Suprapubic skin (tissue), 4 donors: Measurements from ENCODE around the gene HOXA6. TPM values are rescaled to one million over a fixed set of nuclear protein-coding genes. Genes with fewer than 3 reads are reported as not detected.

Source experiments
- DNase-seq, 2 donors: peaks; one replicate each; pipeline ENCODE4 v3.0.0-alpha.2; 2019; ENCODE audit warnings: low spot score in 2 of 2
- H3K27ac ChIP-seq: fragments of 200-600 bp; sonication (generic); one replicate; pipeline ENCODE4 v1.5.1; 2019
- H3K27me3 ChIP-seq: fragments of 200-600 bp; sonication (generic); one replicate; pipeline ENCODE4 v1.5.1; 2019
- H3K36me3 ChIP-seq: fragments of 200-600 bp; sonication (generic); one replicate; pipeline ENCODE4 v1.5.1; 2019
- H3K4me1 ChIP-seq: fragments of 200-600 bp; sonication (generic); one replicate; pipeline ENCODE4 v1.5.1; 2019
- H3K4me3 ChIP-seq: fragments of 200-600 bp; sonication (generic); one replicate; pipeline ENCODE4 v1.5.1; 2019; ENCODE audit warnings: mild to moderate bottlenecking
- H3K9me3 ChIP-seq: fragments of 200-600 bp; sonication (generic); one replicate; pipeline ENCODE4 v1.5.1; 2019
- EP300 ChIP-seq: sonication (generic); formaldehyde crosslinking; IDR thresholded peaks from one replicate; pipeline ENCODE4 v1.6.1; 2017; ENCODE audit warnings: antibody characterized with exemption
- POLR2A ChIP-seq, 2 donors: fragments of 450-650 bp; IDR thresholded peaks; one replicate each; pipeline ENCODE4 v1.6.1; 2017; ENCODE audit warnings: antibody characterized with exemption in 2 of 2, mild to moderate bottlenecking in 2 of 2, moderate library complexity in 2 of 2
- POLR2AphosphoS5 ChIP-seq, 3 donors: sonication (generic); formaldehyde crosslinking; IDR thresholded peaks; one replicate each; pipeline ENCODE4 v1.6.1; 2017; ENCODE audit warnings: antibody characterized with exemption in 3 of 3
- WGBS: methylation state at CpG from one replicate; pipeline ENCODE4 v1.1.5; 2018; 5-methylcytosine and 5-hydroxymethylcytosine counted together
- total RNA-seq, 4 donors: library from RNA; depleted of rRNA; stranded (reverse); fragments of >200 nt; gene quantifications; one replicate each; pipeline ENCODE4 v1.1.0, GENCODE V29; 2016
- TF ChIP-seq, protein P1 (sequence below), 2 donors: fragments of 200-600 bp in 1 of 2; fragments of 450-650 bp in 1 of 2; sonication (generic) in 1 of 2; IDR thresholded peaks; one replicate each; pipeline ENCODE4 v1.5.1; 2016 to 2019; ENCODE audit warnings: antibody characterized with exemption in 2 of 2, mild to moderate bottlenecking in 1 of 2, moderate library complexity in 1 of 2

Gene HOXA6
- total RNA-seq, 4 donors from 2014 or later = 4.0 to 9.3 (median 6.4) TPM

DNA sequence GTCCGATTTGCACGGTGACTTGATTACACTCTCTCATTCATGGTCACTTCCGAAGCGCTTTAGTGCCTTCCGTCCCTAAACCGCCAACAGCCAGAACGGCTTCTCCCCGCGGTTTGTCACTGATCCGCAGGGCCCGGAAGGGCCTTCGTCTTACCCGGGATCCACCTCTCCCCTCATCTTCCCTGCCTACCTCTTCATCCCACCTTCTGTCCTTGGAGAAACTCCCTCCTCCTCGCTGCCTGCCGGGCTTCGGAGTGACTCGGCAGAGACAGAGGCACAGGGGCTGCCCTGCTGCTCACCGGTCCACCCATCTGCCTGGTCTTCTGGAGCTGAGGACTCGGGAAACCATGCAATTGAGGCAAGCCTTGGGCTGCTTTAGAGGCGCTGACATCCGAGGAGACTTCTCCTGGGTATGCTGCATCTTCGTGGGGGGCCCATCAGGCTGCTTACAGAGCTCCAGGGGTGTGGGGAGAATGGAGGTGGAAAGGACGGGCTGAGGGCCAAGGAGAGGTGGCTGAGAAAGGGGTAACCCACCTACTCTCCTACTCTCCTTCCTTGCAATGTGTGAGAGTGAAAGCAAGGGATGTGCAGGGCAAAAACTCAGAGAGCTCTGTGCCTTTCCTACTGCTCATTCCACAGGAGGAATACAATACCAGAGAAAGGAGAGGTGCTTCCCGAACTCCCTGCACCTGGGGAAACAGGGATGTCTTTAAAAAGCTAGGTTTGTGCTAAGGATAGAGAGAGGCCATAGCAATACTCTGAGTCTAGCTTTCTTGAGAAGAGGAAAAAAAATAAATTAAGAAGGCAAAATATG, 38.5 kb upstream of the HOXA6 start:
- TF ChIP-seq, protein P1, sequence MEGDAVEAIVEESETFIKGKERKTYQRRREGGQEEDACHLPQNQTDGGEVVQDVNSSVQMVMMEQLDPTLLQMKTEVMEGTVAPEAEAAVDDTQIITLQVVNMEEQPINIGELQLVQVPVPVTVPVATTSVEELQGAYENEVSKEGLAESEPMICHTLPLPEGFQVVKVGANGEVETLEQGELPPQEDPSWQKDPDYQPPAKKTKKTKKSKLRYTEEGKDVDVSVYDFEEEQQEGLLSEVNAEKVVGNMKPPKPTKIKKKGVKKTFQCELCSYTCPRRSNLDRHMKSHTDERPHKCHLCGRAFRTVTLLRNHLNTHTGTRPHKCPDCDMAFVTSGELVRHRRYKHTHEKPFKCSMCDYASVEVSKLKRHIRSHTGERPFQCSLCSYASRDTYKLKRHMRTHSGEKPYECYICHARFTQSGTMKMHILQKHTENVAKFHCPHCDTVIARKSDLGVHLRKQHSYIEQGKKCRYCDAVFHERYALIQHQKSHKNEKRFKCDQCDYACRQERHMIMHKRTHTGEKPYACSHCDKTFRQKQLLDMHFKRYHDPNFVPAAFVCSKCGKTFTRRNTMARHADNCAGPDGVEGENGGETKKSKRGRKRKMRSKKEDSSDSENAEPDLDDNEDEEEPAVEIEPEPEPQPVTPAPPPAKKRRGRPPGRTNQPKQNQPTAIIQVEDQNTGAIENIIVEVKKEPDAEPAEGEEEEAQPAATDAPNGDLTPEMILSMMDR (IDR thresholded peaks at IDR 0.05) = no peak
- TF ChIP-seq POLR2AphosphoS5 (IDR thresholded peaks at IDR 0.05) (no peak), EP300 (no peak), POLR2A (IDR thresholded peaks at IDR 0.05) (no peak)
- Histone ChIP-seq H3K27me3 (peaks cover 98% of the 10 kb centered on the region), H3K9me3 (no peaks in the 10 kb centered on the region), H3K4me3 (peak overlapping the region; percentile 66), H3K27ac (peak overlapping the region; percentile 73), H3K36me3 (no peaks in the 10 kb centered on the region), H3K4me1 (peaks cover 52% of the 10 kb centered on the region)
- DNase-seq = peak; percentile 62 to 81
- WGBS = 38% methylated on average over 24 of the region's 24 CpGs

DNA sequence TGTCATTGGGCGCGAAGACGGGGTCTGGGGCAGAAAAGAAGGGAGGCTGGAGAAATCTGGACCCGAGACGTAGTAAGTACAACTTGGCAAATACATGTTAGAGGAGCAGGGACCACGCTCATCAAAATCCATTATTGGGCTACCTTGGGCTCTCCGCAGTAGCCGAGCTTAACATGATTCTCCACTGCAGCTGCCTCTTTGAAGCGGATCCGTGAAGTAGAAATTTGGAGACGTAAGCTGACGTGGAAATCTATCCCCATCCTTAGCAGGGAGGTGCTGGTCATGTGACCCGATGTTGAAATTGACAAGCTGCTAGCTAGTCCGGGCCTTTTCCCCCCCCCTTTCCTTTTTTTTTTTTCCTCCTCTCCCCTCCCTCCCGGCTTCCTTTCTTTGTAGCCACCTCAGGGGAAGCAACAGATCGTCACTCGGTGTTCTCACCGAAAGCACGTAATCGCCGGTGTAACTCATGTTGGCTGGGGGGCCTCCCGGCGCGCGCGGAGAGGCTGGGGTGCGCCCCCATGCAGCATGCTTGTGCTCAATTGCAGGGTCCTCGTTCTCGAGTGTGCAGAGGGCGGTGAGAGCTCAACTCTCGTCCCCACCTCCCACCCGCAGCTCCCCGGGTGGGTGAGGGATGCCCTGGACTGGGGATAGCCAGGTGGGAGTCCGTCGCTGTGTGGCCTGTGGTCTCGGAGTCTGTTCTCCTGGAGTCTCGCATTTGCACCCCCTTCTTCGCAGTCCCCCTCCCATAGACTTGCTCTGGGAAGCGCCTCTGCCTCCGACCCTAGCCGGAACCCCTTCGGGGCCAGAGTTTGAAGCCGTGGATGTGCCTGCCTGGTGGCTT, 37.7 kb upstream of the HOXA6 start, which contains the start of gene HOXA11:
Gene HOXA11 (minus strand): TSS at position 220 of the 841 bp plus-strand sequence. CDS start 88 bp downstream, at position 132.
- TF ChIP-seq, protein P1 (IDR thresholded peaks at IDR 0.05) = no peak
- TF ChIP-seq POLR2AphosphoS5 (IDR thresholded peaks at IDR 0.05) (no peak), POLR2A (IDR thresholded peaks at IDR 0.05) (no peak), EP300 (no peak)
- H3K4me1 ChIP-seq = peaks cover 55% of the 10 kb centered on the region
- no peaks in the 10 kb centered on the region for H3K9me3 ChIP-seq
- peak within 1 kb of the TSS; percentile 66 for H3K4me3 ChIP-seq
- peaks cover 98% of the 10 kb centered on the region for H3K27me3 ChIP-seq
- 13% methylated on average over 37 of the region's 43 CpGs for WGBS
- peak within 1 kb of the TSS; percentile 76 for H3K27ac ChIP-seq
- peak; percentile 80 to 82 for DNase-seq
- H3K36me3 ChIP-seq = no peaks in the 10 kb centered on the region

DNA sequence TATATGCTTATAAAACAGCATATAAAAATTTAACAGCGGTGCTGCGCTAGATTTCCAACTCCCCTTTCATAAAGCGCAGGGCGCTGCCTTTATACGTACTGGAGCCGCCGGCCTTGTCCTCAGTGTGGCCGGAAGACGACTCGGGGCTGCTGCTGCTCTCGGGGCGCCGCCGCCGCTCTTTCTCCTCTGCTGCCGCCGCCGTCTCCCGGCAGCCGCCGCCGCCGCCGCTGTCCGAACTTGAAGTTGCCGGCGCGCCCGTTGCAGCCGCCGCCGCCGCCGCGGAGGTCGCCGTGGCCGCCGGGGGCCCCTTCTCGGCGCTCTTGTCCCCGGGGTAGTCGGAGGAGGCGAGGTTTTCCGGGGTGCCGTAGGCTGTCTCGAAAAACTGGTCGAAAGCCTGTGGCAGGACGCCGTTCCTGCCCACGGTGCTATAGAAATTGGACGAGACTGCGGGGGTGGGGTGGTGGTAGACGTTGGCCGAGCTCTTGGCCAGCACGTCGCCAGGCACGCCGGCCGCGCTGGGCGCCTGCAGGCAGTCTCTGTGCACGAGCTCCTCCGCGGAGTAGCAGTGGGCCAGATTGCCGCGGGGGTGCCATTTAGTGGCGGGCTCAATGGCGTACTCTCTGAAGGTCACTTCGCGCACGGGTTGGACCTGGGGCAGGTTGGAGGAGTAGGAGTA, 36.9 kb upstream of the HOXA6 start:
- WGBS = under 1% methylated on average over 23 of the region's 72 CpGs
- H3K36me3 ChIP-seq = no peaks in the 10 kb centered on the region
- H3K9me3 ChIP-seq = no peaks in the 10 kb centered on the region
- no peak for TF ChIP-seq POLR2A (IDR thresholded peaks at IDR 0.05)
- TF ChIP-seq, protein P1 (IDR thresholded peaks at IDR 0.05) = no peak
- TF ChIP-seq POLR2AphosphoS5 (IDR thresholded peaks at IDR 0.05) = no peak
- TF ChIP-seq EP300 = no peak
- peak overlapping the region; percentile 66 for H3K4me3 ChIP-seq
- peaks cover 63% of the 10 kb centered on the region for H3K4me1 ChIP-seq
- peaks cover 94% of the 10 kb centered on the region for H3K27me3 ChIP-seq
- H3K27ac ChIP-seq = peak overlapping the region; percentile 76
- DNase-seq = peak; percentile 76 to 78

DNA sequence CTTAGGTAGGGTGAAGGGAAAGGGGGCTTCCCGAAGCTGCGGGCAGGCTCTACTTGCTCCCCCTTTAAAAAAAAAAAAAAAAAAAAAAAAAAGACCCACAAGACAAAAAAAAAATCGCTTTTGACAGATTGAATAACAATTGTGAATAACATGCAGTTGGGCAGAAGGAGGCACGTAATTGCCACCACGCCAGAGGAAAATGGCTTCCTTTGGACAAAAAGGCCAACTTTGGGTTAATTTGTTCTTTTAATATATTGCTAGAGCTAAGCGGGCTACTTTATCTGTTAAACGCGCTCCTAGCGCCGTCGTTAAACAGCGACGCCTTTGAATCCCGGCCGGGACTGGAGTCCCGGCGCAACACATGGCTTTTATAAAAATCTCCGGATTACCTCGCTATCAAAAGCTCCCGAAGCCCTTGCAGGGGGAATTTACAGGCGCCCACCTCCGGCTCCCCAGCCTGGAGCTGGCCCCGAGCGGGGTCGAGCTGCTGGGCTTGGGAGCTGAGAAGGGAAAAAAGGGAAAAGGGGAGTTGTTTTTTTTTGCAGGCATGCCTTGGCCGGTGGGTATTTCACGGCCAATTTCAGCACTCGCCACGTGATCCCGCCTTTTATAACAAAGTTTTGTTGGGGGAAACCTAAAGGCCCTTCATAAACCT, 36.2 kb upstream of the HOXA6 start:
- peaks cover 88% of the 10 kb centered on the region for H3K27me3 ChIP-seq
- H3K4me3 ChIP-seq = peak overlapping the region; percentile 66
- DNase-seq = peak; percentile 55 to 67
- peak overlapping the region; percentile 76 for H3K27ac ChIP-seq
- no peaks in the 10 kb centered on the region for H3K36me3 ChIP-seq
- H3K9me3 ChIP-seq = no peaks in the 10 kb centered on the region
- TF ChIP-seq POLR2A (IDR thresholded peaks at IDR 0.05) (no peak), EP300 (no peak), POLR2AphosphoS5 (IDR thresholded peaks at IDR 0.05) (no peak)
- TF ChIP-seq, protein P1 (IDR thresholded peaks at IDR 0.05) = no peak
- peaks cover 60% of the 10 kb centered on the region for H3K4me1 ChIP-seq
- WGBS = 3% methylated on average over 30 of the region's 30 CpGs
